ENCODE data around the gene ZBTB5. TPM values are rescaled to one million over a fixed set of nuclear protein-coding genes. Genes with fewer than 3 reads are reported as not detected.
"Not testable (repeated sequence)": the region's sequence is repeated elsewhere in the genome, so short reads cannot be mapped to it uniquely, and the experiment has no call there.

ZBTB5 gene
- total RNA-seq, 1 experiment from 2014 or later = 17.2 TPM

DNA sequence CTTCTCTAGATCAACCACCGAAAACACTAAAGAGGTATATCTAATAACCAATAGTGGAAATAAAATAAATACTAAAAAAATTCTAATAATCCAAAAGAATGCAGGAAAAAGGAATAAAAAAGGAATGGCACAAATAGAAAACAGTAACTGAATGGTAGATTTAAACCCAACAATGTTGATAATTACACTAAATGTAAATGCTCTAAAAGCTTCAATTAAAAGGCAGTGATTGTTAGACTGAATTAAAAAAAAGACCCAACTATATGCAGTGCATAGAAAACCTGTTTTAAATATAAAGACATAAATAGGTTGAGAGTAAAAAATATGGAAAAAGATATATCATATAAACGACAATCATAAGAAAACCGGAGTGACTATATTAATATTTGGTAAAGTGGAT lies 9.2 kb upstream of the ZBTB5 start:
- Histone ChIP-seq H3K4me1 (ENCODE audit: insufficient read depth, low read length, poor library complexity, severe bottlenecking) (peaks cover 15% of the 10 kb centered on the region), H3K4me3 (ENCODE audit: low read depth, low read length, poor library complexity, severe bottlenecking) (no peak overlapping the region), H3K27me3 (replicated peaks; ENCODE audit: insufficient read depth, low read depth, low read length, poor library complexity) (no peaks in the 10 kb centered on the region), H3K36me3 (ENCODE audit: insufficient read depth, low read length, poor library complexity, severe bottlenecking) (peaks cover 6% of the 10 kb centered on the region), H3K9me3 (ENCODE audit: low read depth, low read length, poor library complexity, severe bottlenecking) (peaks cover 11% of the 10 kb centered on the region), H3K27ac (ENCODE audit: low read depth, low read length, poor library complexity, severe bottlenecking) (no peak overlapping the region)
- ChIA-PET CTCF (no interaction called here), POLR2A (ENCODE audit: low non-redundant PET) (no interaction called here)
- no TSS peak for BruUV-seq (replicated peaks)
- DNase-seq (ENCODE audit: low spot score) = no peak
- intact Hi-C loops (cut with micrococcal nuclease; ENCODE audit: unreplicated experiment) = no loop called here
- TF ChIP-seq CTCF (conservative IDR thresholded peaks at IDR 0.05; ENCODE audit: low read depth, low read length) = no peak
- TF ChIP-seq EZH2 (IDR thresholded peaks at IDR 0.05; ENCODE audit: borderline replicate concordance, low read depth, low read length, poor library complexity, severe bottlenecking) = no peak

- intact Hi-C loops (cut with micrococcal nuclease; ENCODE audit: unreplicated experiment); CTCF ChIA-PET; H3K36me3 ChIP-seq (ENCODE audit: insufficient read depth, low read length, poor library complexity, severe bottlenecking); POLR2A ChIA-PET (ENCODE audit: low non-redundant PET); BruUV-seq (replicated peaks); DNase-seq (ENCODE audit: low spot score); H3K27me3 ChIP-seq (replicated peaks; ENCODE audit: insufficient read depth, low read depth, low read length, poor library complexity); H3K4me3 ChIP-seq (ENCODE audit: low read depth, low read length, poor library complexity, severe bottlenecking); H3K27ac ChIP-seq (ENCODE audit: low read depth, low read length, poor library complexity, severe bottlenecking): not testable (repeated sequence)
- Histone ChIP-seq H3K9me3 (ENCODE audit: low read depth, low read length, poor library complexity, severe bottlenecking) (peaks cover 11% of the 10 kb centered on the region), H3K4me1 (ENCODE audit: insufficient read depth, low read length, poor library complexity, severe bottlenecking) (peaks cover 15% of the 10 kb centered on the region)
Observed at GRCh38 chr9:37473982-37474381, 8.7 kb upstream of the ZBTB5 start.

GRCh38 chr9:37471942-37472684 lies 6.9 kb upstream of the ZBTB5 start:
- intact Hi-C loops (cut with micrococcal nuclease; ENCODE audit: unreplicated experiment) = no loop called here
- BruUV-seq (replicated peaks) = TSS peak; percentile 88
- CTCF ChIA-PET = no interaction called here

More at GRCh38 chr9:37471942-37472684, 6.9 kb upstream of the ZBTB5 start:
- Histone ChIP-seq H3K27ac (ENCODE audit: low read depth, low read length, poor library complexity, severe bottlenecking) (peak overlapping the region; percentile 89), H3K9me3 (ENCODE audit: low read depth, low read length, poor library complexity, severe bottlenecking) (peaks cover 11% of the 10 kb centered on the region), H3K4me1 (ENCODE audit: insufficient read depth, low read length, poor library complexity, severe bottlenecking) (peaks cover 16% of the 10 kb centered on the region), H3K4me3 (ENCODE audit: low read depth, low read length, poor library complexity, severe bottlenecking) (peak overlapping the region; percentile 27), H3K27me3 (replicated peaks; ENCODE audit: insufficient read depth, low read depth, low read length, poor library complexity) (no peaks in the 10 kb centered on the region), H3K36me3 (ENCODE audit: insufficient read depth, low read length, poor library complexity, severe bottlenecking) (peaks cover 6% of the 10 kb centered on the region)
- peak; percentile 92 for DNase-seq (ENCODE audit: low spot score)
- TF ChIP-seq EZH2 (IDR thresholded peaks at IDR 0.05; ENCODE audit: borderline replicate concordance, low read depth, low read length, poor library complexity, severe bottlenecking) (no peak), CTCF (conservative IDR thresholded peaks at IDR 0.05; ENCODE audit: low read depth, low read length) (no peak)
- POLR2A ChIA-PET (ENCODE audit: low non-redundant PET) = no interaction called here

Measured in A673 (cell line).